GM18526 (cell line): ENCODE data around the gene PWWP2A.

Experiments
- POLR2A ChIP-seq: IDR thresholded peaks from 3 replicates; pipeline ENCODE4 v1.6.1; 2011; ENCODE audit not compliant: insufficient read length; ENCODE audit errors: extremely low read depth

The PWWP2A gene, protein sequence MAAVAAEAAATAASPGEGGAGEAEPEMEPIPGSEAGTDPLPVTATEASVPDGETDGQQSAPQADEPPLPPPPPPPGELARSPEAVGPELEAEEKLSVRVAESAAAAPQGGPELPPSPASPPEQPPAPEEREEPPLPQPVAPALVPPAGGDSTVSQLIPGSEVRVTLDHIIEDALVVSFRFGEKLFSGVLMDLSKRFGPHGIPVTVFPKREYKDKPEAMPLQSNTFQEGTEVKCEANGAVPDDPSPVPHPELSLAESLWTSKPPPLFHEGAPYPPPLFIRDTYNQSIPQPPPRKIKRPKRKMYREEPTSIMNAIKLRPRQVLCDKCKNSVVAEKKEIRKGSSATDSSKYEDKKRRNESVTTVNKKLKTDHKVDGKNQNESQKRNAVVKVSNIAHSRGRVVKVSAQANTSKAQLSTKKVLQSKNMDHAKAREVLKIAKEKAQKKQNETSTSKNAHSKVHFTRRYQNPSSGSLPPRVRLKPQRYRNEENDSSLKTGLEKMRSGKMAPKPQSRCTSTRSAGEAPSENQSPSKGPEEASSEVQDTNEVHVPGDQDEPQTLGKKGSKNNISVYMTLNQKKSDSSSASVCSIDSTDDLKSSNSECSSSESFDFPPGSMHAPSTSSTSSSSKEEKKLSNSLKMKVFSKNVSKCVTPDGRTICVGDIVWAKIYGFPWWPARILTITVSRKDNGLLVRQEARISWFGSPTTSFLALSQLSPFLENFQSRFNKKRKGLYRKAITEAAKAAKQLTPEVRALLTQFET

DNA sequence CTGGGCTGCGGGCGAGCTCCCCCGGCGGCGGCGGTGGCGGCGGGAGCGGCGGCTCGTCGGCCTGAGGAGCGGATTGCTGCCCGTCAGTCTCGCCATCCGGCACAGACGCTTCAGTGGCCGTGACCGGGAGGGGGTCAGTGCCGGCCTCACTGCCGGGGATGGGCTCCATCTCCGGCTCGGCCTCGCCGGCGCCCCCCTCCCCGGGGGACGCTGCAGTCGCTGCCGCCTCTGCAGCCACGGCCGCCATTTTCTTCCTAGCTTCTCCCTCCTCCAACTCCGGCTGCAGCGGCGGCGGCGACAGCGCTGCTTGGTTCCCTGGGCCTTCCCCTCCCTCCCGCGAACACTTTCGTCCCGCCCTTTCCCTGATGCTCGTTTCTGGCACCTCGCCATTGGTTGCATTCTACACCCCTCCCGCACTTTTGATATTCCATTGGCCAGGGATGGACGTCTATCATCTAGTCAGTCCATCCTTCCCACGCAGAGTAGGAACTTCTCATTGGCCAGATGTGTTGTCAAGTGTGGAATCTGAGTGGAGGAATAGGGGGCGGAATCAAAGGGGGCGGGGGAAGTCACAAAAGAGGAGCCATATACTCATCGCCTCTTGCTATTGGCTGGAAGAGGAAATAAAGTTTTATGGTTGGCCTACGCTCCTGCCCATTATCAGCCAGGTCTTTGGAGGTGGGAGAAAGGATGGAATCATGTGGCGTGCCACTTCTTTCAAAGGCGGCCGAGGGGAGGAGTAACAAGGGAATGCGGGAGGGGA, at the start of gene PWWP2A:
Gene PWWP2A (minus strand): TSS at position 309 of the 763 bp plus-strand sequence. CDS start 62 bp downstream, at position 247.
- TF ChIP-seq POLR2A, result peak; percentile 89

DNA sequence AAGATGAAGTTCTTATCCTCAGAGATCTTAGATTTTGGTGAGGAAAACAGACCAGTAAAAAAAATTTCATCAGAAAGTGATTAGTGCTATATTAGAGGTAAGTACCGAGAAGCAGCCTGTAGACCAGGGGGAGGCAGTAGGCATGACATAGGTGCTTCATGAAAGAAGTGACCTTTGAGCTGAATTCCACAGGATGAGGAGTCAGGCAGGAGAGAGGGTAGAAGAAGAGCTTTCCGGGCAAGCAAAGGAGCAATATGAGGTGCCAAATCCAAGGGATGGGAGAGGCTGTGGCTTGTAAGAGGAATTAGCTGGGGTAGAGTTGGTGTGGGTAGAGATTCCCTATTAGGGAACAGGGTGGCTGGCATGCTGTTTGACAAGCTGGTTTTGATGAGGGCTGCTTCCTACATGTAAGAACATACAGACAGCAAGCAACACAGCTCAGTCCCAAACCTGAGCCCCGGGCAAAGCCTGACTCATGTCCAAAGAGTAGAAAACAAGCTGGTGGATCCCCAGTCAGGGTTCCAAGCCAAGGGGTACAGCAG, 48.4 kb upstream of the PWWP2A start:
- no peak for TF ChIP-seq POLR2A

DNA sequence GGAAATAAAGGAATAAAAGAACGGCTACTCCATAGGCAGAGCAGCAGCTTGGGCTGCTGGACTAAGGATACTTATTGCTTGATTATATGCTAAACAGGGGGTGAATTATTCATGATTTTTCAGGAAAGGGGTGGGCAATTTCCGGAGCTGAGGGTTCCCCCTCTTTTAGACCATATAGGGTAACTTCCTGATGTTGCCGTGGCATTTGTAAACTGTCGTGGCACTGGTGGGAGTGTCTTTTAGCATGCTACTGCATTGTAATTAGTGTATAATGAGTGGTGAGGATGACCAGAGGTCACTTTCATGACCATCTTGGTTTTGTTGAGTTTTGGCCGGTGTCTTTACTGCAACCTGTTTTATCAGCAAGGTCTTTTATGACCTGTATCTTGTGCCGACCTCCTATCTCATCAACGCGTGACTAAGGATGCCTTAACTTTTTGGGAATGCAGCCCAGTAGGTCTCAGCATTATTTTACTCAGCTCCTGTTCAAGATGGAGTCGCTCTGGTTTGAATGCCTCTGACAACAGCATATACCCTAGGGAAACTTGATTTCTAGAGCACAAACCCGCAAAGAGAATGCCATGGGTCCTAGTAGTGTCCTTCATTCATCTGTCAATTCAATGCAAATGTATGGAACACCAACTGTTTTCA, 47.8 kb upstream of the PWWP2A start:
- no peak for TF ChIP-seq POLR2A

DNA sequence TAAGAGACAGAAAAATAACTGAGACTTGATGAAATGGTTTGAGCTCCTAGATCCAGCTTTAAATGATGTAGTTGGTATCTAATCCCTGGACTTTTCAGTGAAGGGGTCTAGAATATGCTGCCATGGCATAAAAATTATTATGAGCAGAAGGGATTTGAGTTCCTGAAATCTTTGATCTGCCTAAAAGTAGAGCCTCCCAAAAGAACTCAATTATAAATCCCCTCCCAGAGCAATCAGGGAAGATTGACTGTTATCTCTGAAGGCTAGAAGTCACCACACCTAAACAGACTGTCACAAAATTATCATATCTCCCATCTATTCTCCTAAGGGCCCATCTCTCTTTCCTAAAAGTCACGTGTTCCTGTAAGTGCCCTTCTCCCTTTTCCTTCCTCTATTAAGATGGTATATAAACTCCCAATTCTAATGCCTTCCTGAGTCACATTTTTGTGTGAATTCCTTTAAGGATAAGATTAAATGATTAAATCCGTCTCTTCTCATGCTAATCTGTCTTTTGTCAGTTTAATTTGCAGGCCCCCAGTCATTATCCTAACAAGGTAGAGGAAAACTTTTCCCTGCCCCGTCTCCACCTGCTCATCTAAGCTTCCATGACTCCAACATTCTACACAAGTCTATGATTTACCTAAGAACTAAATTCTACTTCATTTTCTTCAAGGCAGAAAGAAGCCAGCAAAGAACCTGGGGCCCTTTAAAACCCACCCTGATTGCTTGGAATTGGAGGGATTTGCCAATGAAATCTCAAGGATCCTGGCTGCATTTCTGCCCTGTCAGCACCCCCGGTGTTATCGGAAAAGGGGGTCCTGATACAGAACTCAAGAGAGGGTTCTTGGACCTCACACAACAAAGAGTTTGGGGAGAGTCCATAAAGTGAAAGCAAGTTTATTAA, 47.1 kb upstream of the PWWP2A start:
- TF ChIP-seq POLR2A, result no peak

DNA sequence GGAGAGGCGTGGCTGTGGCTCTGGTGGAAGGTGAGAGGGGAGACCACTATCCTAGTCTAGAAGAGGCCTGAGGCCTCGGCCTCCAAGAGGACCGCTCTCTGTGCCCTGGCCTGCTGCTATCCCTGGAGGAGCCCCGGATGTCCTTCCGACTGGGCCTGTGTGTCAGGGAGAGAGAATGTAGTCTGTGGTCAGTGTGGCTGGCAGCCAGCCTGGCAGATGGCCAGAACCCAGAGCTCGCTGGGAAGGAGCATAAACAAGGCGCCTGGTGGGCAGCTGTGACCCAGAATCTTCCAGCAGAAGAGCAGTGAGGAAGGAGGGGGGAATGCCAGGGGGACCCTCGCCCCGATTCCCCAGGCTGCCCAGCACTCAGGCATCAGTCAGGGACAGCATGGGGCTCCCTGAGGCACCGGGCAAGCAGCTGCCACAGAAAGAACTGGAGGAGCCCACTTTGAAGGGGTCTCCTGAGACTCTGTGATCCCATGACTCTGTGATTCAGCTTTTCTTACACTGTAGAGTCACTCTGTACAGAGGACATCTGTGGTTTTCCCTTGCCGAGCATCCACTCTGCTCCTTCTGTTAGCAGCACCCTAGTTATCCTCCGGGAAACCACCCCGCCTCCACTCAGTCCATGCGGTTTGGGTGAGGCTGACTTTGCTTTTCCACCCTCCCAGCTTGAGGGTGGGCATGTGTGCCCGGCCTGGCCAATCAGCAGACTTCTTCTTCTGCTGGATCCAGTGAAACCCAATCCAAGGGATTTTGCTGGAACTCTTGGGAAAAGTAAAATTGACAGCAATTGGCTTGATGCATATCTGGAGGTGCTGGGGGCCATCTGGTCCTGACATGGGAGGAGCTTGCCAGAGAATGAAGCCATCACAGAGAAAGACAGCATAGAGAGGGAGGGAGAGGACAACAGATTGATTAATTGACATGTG, 46.2 kb upstream of the PWWP2A start:
- TF ChIP-seq POLR2A, result no peak

DNA sequence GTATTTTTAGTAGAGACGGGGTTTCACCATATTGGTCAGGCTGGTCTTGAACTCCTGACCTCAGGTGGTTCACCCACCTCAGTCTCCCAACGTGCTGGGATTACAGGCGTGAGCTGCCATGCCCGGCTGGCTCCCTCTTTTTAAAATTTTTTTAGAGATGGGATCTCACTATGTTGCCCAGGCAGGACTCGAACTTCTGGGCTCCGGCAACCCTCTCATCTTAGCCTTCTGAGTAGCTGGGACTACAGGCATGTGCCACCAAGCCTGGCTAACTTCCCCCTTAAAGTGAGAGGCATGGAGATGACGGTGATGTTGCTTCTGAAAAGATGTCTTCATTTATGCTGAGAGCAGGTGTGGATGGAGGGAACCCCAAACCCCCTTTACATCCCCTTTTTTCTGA, 43.7 kb upstream of the PWWP2A start:
- TF ChIP-seq POLR2A, result no peak

DNA sequence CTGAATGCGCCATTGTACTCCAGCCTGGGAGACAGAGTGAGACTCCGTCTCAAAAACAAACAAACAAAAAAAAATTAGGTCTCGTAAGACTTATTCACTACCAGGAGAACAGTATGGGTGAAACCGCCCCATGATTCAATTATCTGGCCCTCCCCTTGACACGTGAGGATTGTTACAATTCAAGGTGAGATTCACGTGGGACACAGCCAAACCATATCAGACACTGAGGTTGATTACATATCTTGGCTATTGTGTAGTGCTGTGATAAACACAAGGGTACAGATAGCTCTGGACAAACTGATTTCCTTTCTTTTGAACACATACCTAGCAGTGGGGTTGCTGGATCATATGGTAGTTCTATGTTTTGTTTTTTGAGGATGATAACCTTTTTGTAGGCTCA, 42.4 kb upstream of the PWWP2A start:
- no peak for TF ChIP-seq POLR2A

DNA sequence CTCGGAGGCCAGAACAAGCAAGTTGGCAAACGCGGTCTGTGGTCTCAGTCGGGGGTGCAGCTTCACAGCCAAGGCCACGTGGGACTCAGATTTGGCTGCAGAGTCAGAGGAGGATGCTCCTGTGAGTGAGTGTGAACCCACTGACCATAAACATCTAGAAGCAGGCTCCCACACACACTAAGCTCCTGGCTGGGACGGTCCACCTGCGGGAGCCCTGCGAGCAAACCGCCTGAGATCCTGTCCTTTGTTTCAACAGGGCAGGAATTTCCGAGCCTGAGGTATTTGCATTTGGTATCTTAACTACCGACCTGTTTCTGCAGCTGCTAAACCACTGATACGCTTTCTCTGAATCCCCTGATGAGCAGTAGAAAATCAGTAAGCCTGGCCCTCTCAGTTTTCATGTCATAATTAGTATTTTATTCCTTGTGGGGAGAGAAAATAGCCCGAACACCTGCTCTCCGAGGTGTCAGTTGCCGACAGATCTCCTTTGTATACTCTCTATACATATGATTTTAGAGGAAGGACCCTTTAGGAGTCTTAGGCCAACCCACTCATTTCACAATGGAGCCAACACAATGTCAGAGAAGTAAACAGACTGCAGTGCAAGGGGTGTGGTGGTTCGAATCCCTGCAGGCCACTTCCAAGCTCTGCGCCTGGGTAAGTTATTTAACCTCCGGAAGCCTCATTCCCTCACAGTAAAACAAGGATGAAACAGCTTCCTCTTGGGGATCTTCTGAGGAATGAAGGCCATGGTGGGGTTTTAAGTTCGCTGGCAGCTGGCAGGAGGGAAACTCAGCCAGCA, 40.9 kb upstream of the PWWP2A start:
- no peak for TF ChIP-seq POLR2A

DNA sequence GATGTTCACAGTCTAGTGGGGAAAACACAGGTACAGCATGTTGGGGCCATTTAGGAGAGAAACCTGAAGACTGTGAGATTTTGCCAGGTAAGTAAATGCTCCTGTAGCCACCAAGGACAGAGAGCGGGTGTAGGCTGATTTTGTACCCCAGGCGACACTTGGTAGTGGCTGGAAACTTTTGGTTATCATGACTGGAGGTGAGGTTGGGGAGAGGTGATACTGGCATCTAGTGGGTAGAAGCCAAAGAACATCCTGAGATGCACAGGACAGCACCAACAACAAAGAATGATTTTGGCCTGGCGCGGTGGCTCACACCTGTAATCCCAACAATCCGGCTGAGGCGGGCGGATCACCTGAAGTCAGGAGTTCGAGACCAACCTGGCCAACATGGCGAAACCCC, 38.8 kb upstream of the PWWP2A start:
- TF ChIP-seq POLR2A, result no peak

DNA sequence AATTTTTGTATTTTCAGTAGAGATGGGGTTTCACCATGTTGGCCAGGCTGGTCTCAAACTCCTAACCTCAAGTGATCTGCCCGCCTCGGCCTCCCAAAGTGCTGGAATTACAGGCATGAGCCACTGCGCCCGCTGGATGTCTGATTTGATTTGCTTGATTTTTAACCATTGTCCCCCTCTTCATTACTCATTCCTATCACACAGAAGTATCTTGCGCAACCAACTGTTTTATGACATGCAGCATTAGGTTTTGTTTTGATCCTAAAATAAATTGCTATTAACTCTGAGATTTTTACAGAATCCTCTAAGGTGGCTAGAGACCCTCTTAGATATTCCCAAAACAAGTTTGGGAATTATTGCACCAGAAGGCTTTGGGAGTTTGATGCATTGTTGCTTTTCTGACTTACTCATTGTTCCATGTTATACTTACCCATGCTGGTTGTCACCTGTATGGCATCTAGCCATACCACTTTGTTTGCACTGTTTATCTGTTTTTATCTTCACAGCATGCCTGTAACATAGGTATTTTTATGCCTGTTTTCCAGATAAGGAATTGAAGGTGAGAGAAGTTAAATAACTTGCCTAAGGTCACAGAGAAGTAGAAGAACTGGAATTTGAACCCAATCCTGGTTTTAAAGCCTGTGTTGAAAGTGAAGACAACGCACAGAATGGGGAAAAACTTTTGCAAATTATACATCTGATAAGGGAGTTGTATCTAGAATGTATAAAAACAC, 35.9 kb upstream of the PWWP2A start:
- TF ChIP-seq POLR2A, result no peak

DNA sequence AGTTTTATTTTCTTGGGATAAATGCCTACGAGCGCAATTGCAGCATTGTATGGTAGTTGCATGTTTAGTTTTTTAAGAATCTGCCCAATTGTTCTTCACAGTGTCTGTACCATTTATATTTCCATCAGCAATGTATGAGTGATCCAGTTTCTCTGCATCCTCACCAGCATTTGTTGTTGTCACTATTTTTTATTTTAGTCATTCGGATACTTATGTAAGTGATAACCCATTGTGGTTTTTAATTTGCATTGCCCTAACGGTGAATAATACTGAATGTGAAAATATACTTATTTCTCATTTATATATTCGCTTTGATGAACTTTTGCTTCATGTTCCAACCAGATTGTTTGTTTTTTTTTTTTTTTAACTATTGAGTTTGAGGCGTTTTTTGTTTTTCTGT, 33.7 kb upstream of the PWWP2A start:
- TF ChIP-seq POLR2A, result no peak

DNA sequence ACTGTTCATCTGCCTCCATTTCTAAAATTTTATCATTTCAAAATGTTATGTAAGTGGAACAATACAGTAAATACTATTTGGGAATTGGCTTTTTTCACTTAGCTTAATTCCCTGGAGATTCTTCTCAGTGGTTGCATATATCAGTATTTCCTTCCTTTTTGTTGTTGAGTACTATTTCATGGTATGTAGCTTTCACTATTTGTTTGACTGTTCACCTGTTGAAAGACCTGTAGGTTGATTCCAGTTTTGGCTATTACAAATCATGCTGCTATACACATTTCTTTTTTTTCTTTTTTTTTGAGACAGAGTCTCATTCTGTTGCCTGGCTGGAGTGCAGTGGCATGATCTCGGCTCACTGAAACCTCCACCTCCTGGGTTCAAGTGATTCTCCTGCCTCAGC, 33.0 kb upstream of the PWWP2A start:
- no peak for TF ChIP-seq POLR2A

DNA sequence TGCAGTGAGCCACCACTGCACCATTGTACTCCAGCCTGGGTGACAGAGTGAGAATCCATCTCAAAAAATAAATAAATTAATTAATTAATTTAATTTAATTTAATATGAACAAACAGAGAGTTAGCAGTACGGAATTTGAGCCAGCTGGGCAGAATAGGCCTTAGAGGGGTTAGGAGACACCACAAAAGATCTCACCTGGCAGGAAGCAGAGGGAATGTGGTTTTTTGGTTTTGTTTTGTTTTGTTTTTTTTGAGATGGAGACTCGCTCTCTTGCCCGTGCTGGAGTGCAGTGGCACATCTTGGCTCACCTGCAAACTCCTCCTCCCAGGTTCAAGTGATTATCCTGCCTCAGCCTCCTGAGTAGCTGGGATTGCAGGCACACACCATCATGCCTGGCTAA, 31.8 kb upstream of the PWWP2A start:
- TF ChIP-seq POLR2A, result no peak
